Measurements from ENCODE around the gene PHLDB1.

- TF ChIP-seq, protein P1, sequence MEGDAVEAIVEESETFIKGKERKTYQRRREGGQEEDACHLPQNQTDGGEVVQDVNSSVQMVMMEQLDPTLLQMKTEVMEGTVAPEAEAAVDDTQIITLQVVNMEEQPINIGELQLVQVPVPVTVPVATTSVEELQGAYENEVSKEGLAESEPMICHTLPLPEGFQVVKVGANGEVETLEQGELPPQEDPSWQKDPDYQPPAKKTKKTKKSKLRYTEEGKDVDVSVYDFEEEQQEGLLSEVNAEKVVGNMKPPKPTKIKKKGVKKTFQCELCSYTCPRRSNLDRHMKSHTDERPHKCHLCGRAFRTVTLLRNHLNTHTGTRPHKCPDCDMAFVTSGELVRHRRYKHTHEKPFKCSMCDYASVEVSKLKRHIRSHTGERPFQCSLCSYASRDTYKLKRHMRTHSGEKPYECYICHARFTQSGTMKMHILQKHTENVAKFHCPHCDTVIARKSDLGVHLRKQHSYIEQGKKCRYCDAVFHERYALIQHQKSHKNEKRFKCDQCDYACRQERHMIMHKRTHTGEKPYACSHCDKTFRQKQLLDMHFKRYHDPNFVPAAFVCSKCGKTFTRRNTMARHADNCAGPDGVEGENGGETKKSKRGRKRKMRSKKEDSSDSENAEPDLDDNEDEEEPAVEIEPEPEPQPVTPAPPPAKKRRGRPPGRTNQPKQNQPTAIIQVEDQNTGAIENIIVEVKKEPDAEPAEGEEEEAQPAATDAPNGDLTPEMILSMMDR (IDR thresholded peaks at IDR 0.05; ENCODE audit: borderline replicate concordance, extremely low read depth, low read length, poor library complexity, severe bottlenecking), result no peak
- TF ChIP-seq EZH2 (IDR thresholded peaks at IDR 0.05; ENCODE audit: borderline replicate concordance, low read depth, low read length, severe bottlenecking), result no peak
Measured at GRCh38 chr11:118663381-118663780, 56.0 kb downstream of the PHLDB1 start.

All from DND-41 (cell line).